Activated CD4-positive, alpha-beta T cell treated with anti-CD3 and anti-CD28 coated beads, Interleukin-2, amount 50 U/mL, for 24 hours (primary cell): ENCODE measurements around the gene RGPD3.
A peak's percentile ranks its signal among the peaks of the same experiment; 100 is the strongest.
"Not testable (repeated sequence)": the region's sequence is repeated elsewhere in the genome, so short reads cannot be mapped to it uniquely, and the experiment has no call there.

ENCODE experiments used
- DNase-seq, 2 donors: peaks; one replicate each; pipeline ENCODE4 v3.0.0-alpha.2; 2020; ENCODE audit warnings: low read depth in 1 of 2, low spot score in 1 of 2

The RGPD3 gene

DNA sequence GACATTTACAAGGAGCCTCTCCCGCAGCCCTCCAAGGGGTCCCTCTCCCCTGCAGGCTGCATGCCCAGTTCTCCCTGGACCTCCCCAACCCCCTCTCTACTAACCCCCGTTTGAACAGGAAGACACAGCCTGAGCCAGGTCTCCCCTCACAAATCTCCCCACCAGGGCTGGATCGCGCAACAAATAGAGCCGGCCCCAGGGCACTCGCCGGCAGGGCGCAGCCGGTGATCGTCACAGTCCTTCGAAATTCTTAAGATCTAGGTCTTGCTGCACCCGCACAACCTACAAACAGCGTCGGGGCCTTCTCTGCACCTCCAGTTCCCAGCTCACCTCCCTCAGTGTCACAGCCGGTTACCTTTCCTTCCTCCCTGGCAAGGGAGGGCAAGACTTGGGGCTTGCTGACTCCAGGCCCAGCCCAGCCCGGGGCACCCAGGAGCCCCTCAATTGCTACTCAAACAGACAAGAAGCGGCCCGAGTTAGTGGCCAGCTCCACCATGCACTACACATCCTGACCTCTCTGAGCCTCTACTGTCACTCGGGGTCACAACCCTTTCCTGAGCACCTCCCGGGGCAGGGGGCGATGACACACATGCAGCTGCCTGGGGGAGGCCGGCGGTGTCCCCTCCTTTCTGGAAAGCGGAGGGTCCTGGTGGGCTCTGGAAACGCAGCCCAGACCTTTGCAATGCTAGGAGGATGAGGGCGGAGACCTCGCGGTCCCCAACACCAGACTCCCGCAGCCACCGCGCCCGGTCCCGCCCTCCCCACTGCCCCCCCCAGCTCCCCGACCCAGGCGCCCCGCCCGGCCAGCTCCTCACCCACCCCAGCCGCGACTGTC lies 18.6 kb upstream of the RGPD3 start, which contains the start of gene CD8B2:
Gene CD8B2, plus strand, starts transcription at position 814 of the 835 bp plus-strand sequence. CDS start 63 bp downstream, outside the sequence.
- not testable (repeated sequence) for DNase-seq

DNA sequence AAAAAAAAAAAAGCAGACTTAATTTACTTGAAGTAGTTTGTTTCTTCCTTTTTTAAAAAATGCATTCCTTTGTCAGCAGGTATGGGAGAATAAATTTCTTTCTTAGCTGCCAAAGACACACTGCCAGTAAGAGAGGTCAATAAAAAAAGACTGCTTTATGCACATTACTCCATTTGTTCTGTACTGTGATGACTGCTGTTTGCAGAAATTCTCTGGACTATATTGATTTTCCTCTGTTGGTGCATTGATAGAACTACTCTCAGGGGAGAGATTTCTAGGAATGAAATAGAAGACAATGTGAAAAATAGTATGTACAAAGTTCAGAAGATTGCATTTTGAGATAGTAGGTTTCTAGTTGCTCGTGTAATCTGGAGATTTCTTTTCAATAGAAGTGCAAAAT lies 11.3 kb upstream of the RGPD3 start:
- DNase-seq, result not testable (repeated sequence)

DNA sequence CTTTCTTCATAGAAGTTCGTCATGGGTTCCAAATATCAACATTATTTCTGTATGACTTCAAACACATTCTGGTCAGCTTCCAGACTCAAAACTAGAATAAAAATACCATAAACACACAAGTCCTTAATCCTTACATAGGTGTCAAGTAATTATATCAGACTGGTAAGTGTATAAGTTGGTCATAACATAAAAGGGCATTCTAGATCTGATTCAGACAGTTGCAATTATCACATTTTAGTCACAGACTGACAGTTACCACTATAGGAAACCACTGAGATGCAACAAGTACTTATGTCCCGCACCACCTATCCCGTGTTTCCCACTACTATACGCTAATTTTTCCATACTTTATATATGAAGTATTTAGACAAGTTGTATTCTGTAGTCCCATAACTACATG lies 9.4 kb upstream of the RGPD3 start:
- DNase-seq, result not testable (repeated sequence)

DNA sequence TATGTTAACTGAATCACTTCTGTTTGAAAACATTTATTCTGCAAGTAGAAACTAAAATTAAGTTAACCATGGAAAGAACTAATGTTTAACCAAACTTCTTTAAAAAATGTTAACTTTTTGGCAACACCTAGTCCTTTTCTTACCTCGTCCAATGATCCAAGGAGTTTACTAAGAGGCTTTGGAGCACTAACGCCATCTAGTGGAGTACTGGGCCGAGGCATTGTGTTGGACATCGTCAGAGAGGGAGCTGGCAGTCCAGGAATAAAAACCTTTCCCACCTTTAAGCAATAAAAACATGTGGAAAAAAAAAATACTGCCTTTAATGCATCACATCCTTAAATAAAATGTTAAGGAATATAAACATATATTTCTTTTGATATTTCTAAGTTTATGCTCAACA lies 2.4 kb upstream of the RGPD3 start:
- DNase-seq, result peak in 1 of 2 donors; percentile 17

DNA sequence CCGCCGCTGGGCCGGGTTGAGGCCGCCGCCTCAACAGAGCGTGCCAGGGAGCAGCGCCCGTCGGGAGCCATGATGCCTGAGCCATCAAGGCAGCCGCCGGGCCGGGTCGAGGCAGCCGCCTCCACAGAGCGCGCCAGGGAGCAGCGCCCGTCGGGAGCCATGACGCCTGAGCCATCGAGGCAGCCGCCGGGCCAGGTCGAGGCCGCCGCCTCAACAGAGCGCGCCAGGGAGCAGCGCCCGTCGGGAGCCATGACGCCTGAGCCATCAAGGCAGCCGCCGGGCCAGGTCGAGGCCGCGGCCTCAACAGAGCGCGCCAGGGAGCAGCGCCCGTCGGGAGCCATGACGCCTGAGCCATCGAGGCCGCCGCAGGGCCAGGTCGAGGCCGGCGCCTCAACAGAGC lies 697 bp downstream of the RGPD3 start:
- not testable (repeated sequence) for DNase-seq

DNA sequence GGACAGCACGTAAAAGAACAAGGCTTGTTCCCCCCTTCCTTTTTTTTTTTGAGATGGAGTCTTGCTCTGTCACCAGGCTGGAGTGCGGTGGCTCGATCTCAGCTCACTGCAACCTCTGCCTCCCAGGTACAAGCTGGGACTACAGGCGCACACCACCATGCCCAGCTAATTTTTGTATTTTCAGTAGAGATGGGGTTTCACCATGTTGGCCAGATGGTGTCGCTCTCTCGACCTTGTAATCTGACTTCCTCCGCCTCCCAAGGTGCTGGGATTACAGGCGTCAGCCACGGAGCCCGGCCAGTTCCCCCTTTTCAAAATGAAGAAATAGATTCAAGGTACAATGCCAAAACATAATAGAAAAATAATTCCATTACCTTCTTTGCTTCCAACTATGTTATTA lies 6.3 kb downstream of the RGPD3 start:
- DNase-seq, result not testable (repeated sequence)

DNA sequence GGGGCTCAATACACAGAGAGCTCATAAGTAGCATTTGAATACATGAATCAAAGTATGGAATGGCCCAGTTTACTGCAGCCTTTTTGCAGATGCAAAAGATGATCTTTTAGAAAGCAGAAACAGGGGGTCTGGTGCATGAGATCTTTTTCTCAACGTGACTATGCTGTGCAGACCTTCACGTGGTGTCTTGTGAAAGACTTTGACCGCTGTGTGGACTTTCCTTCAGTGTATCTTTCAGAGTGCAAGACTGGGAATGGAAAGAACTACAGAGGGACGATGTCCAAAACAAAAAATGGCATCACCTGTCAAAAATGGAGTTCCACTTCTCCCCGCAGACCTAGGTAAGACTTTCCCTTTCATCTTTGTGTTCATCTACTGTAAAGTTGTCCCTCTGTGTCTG lies 77.5 kb downstream of the RGPD3 start:
- not testable (repeated sequence) for DNase-seq

DNA sequence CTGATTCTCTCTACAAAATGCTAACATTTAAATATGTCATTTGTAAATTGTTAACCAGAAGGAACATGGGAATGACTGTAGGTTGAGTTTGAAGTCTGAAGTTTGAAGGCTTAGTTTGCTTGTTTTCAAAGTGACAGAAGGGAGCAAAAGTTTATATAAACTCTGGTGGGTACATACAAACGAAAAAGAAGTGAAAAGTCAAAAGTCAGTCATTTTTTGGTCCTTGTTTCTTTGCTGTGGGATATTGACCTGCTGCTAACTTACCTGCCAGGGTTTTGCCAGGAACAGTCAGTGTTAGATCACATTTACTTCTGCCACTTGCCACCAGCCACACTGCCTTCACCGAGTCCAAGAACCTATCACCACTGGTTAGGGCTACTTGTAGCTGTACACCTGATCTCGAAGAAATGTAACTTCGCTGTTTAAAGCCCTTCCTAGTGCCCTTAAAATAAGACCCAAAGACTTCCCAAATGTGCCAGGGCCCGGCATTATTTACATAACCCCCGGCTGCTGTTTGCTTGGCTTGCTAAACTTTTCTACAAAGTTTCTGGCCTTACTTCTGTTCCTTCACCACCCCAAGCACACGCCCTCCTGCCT lies 79.3 kb downstream of the RGPD3 start:
- DNase-seq, result not testable (repeated sequence)

DNA sequence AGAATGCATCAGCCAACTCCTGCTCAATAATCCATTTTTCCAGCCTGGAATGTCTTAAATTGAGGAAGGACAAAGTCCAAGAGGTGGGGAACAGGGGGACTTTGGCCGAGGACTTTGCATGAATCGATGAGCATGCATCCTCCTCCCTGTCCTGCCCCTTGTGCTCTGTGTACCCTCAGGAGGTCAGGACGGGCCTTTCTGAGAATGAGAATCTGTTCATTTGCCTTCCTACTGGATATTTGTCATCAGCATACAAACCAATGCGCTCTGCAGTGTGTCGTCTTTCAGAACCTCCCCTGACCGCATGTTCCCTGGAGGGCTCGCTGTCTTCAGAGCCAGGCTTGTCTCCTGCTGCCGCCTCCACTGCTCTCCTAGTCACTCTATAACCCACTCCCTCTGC lies 83.7 kb downstream of the RGPD3 start:
- not testable (repeated sequence) for DNase-seq

DNA sequence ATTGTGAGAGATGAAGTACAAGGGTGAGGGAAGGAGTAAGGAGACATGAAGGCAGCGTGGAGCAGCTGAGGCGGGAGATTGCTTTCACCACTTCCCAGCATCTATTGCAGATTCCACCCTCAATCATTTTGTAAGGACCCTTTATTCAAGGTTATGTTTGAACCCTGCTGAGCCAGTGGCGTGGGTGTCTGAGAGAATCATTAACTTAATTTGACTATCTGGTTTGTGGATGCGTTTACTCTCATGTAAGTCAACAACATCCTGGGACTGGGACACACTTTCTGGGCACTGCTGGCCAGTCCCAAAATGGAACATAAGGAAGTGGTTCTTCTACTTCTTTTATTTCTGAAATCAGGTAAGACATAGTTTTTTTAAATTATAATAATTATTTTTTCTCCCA lies 86.3 kb downstream of the RGPD3 start:
- not testable (repeated sequence) for DNase-seq

DNA sequence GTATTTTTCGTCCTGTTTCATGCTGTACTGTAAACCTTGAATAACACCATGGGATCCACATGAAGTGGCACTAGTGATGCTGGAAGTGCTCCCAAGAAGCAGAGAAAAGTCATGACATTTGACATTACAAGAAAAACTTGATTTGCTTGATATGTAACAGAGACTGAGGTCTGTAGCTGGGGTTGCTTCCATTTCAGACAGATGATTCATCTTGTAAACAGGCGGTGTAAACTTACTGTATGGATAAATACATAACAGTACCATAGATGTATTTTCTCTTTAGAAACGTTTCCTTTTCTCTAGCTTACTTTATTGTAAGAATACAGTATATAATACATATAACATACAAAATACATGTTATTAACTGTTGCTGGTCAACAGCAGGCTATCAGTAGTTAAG lies 88.6 kb downstream of the RGPD3 start:
- not testable (repeated sequence) for DNase-seq

DNA sequence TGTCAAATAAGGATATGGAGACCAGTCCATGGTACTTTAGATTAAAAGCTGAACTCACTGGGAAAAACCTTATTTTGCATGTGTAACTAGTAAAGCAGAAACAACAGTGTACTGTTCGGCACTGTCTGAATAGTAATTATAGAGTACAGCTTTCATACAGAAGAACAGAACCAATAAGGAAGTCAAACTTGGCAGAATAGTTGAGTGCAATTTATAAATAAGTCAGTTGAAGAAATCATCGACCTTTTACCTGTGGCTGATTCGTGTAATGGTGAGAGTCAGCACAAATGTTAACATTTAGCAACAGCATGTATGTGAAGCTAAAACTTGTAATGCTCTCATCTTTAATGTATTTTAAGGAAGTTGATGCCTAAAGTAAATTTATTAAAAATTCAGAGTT lies 99.0 kb downstream of the RGPD3 start:
- DNase-seq, result not testable (repeated sequence)

DNA sequence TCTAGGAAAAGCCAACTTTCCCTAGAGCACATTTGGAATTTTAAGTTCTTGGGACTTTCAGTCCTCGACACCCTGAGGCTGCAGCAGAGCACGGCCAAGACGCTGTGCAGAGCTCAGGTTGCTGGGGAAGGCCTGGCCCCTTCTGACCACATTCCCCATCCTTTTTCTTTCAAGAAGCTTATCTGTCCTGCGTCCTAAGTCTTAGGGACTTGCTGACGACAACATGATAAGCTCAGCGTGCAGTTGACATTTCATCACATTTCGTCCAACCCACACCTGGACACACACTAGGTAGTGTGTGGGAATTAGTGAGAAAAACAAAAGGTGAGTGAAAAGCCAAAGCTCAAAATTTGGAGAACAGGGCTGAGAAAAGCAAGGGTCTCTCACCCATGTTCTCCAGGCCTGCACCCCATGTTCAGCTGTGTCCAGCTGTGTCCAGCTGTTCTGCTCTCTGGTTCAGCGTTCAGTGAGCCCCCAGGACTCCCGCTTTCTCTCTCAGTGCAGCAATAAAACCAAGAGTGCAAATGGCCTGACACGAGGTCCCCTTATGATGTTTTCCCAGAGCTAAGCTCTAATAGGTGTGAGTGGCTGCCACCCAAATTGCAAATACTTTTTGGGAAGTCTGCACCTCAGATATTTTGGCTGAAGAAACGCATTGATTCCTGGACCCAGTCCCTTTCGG lies 101.9 kb downstream of the RGPD3 start:
- no peak for DNase-seq

DNA sequence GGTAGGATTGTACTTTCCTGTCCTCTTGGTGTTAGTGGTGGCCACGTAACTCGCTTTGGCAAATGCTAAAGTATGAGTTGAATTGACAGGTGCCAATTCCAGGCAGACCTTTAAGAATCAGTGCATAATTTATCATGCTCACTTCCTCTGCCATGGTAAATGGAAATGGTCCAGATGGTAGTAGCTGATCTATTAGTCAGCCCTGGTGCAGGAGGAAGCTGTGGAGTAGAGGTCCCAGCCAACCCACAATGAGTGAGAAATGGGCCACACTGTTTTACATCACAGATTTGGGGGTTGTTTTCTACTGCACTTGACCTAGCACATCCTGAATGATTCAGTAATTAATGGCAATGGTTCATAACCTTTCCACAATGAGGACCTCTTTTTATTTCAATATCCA lies 104.4 kb downstream of the RGPD3 start:
- DNase-seq, result no peak

DNA sequence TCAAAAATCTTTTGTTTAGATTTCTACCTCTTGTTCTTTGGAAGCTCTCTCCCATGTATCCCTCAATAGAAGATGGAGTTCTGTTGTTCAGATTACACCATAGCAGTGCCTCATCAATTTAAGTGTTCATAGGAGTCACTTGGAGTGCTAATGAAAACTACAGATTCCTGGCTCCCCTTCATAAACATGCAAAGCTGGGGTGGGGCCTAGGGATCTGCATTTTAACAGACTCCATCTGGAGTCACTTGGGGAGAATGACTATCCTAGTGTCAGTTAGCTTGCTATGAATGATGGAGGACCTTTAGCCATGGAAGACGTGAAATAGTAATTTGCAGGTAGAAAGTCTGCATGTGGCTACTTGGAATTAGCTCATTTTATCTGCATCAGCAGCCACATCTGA lies 105.4 kb downstream of the RGPD3 start:
- DNase-seq, result no peak

DNA sequence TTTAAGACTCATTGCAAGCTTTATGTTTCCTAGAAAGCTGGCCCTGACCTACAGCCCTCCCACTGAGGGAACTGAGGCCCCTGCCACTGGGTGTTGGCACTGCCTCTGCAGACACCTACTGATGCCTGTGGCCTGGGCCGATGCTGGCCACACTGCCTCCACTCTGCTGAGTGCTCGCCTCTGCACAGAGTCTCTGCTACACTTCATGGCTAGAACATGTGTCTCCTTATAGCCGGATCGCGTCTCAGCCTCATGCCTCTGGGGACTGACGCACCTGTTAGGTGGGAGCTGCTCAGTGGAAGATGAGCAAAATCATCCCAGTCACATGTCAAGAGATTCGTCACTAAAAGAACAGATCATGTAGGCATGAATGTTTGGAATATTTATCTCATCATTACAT lies 108.7 kb downstream of the RGPD3 start:
- DNase-seq, result no peak

DNA sequence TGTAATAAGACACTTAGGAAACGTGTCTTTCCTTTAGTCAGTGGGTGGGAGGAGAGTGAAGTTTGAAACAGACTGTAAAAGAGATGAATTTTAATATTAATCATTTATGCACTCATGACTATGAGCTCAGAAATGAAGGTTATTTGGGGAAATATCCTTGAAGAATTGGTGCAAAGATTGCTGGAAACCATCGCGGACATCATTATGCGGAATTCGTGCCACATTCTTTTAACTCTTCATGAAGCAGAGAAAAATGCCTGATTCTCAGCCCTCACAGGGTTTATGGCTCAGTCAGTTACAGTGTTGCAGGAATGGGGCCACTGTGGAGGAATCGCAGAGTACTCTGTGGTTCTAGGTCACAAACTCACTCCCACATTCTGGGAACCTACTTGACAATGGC lies 109.7 kb downstream of the RGPD3 start:
- no peak for DNase-seq

DNA sequence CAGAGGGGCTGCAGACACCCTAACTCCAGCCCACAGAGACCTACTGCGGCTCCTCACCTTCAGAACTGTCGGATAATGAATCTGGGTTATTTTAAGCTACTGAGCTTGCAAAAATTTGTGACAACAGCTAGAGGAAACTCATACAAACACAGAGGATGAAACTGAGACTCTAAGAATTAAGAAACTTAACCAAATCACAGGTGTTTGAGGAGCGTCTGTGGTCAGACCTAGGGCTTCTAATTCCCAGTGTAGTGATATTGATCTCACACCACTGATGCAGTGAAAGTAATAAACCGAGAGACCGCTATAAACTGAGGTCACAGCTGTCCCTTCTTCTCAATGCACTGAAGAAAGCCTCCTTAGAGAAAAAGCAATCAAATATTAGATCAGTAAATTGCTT lies 110.1 kb downstream of the RGPD3 start:
- DNase-seq, result no peak

DNA sequence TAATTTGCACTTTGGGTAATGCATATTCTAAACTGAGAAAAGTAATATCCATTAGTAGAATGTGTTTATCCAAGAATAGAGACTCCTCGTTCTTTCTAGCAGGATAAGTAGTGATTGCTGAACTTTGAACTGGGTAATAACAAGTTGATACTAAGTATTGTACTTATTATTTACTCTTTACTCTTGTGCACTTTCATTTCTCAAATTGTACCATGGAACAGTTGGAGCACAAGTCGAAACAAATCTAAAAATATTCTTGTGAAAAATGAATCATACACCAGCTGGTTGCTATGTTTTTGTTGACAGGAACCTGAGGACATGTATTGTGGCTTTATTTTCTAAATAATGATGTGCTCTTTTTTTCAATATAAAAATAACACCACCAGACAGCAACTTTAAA lies 111.9 kb downstream of the RGPD3 start:
- no peak for DNase-seq

DNA sequence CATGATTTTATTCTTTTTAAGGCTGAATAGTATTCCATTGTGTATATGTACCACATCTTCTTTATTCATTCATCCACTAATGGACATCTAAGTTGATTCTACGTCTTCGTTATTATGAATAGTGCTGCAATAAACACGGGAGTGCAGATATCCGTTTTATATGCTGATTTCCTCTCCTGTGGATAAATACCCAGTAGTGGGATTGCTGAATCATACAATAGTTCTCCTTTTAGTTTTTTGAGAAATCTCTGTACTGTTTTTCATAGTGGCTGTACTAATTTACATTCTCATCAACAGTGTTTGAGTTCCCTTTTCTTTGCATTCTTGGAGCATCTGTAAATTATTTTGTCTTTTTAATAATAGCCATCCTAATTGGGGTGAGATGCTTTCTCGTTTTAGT lies 114.5 kb downstream of the RGPD3 start:
- no peak for DNase-seq

DNA sequence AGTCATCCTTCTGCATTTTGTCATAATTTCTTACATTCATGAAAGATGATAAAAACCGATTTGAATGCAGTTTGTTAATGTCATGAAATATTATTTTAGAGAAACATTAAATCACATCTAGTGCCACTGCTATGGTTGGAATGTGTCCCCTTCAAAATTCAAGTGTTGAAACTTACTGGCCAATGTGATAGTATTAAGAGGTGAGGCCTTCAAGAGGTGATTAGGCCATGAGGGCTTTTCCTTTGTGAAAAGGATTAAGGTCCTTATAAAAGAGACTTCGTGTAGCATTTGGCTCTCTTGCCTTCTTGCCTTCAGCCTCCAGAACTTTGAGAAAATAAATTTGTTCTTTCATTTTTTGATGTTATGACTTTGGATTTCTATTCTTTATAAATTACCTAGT lies 117.2 kb downstream of the RGPD3 start:
- no peak for DNase-seq

DNA sequence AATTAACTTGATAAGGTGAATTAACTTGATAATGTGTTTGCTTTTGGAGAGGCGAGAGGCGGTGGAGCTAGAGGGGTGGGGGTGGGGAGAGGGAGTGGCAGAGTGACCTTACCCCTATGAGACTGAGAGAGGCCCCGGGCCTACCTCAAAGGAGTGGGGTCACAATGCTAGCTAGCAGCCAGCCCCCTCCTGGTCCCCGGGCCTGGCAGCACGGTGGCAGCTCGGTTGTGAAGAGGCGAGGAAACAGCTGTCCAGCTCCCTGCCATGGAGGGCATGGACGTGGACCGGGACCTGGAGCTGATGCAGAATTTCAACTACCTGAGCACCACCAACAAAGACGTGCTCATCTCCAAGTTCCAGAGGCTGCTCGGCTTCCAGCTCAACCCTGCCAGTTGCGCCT lies 123.9 kb downstream of the RGPD3 start:
- no peak for DNase-seq
